ENCODE data around the gene NKX3-2. TPM values are rescaled to one million over a fixed set of nuclear protein-coding genes. Genes with fewer than 3 reads are reported as not detected.

Gene NKX3-2
- under 0.01 TPM in 1 of 2 replicates, not detected in the other for total RNA-seq (2012; rRNA removed)
- 0.05 and 0.09 TPM in 2 replicates for polyA plus RNA-seq (2012; rRNA removed)
- 0.02 and 0.08 TPM in 2 replicates for polyA plus RNA-seq (2012; cell fraction: cytosol; rRNA removed)
- polyA plus RNA-seq (2012; cell fraction: nucleus; rRNA removed; ENCODE audit: low replicate concordance) = 0.17 and 0.25 TPM in 2 replicates
- Bru-seq, nascent RNA = not detected
- BruChase-seq, experiment 1, labeled RNA remaining after a 6-hour chase = not detected
- BruChase-seq, experiment 2, labeled RNA remaining after a 2-hour chase = not detected
- long read RNA-seq = 0 reads

- Histone ChIP-seq H3K18ac (ENCODE audit: low read depth, low read length) (no peak within 1 kb of the TSS), H3K27me3 (ENCODE audit: control insufficient read depth, insufficient read depth, low read length) (peaks cover 78% of the 10 kb centered on the region), H2AK5ac (ENCODE audit: low read depth, low read length) (no peak within 1 kb of the TSS), H3K9me3 (ENCODE audit: control insufficient read depth, insufficient read depth, low read length) (peaks cover 16% of the 10 kb centered on the region), H3K9me1 (ENCODE audit: insufficient read depth, low read length) (peaks cover 2% of the 10 kb centered on the region; the same call in 1 of the 2 replicates), H3K4me2 (ENCODE audit: low read depth, low read length) (peak within 1 kb of the TSS; percentile 100), H2AK9ac (replicated peaks; ENCODE audit: low read depth, low read length, poor library complexity) (peak within 1 kb of the TSS; percentile 71), H2BK15ac (ENCODE audit: low read depth, low read length) (no peak within 1 kb of the TSS), H4K91ac (ENCODE audit: insufficient read depth, low read depth, low read length) (no peak within 1 kb of the TSS), H4K8ac (ENCODE audit: low read depth in 2 of 2, low read length in 2 of 2) (no peak within 1 kb of the TSS), H3K4me1 (ENCODE audit: control insufficient read depth, insufficient read depth, low read length) (no peaks in the 10 kb centered on the region; the same call in 1 of the 2 replicates), H3K27ac (ENCODE audit: insufficient read depth, low read length) (no peak within 1 kb of the TSS), H3K4ac (ENCODE audit: low read depth, low read length) (no peak within 1 kb of the TSS), H3K36me3 (ENCODE audit: control insufficient read depth, insufficient read depth, low read length) (no peaks in the 10 kb centered on the region), H3K14ac (replicated peaks; ENCODE audit: low read depth, low read length) (no peak within 1 kb of the TSS), H2BK5ac (ENCODE audit: low read depth, low read length, poor library complexity, severe bottlenecking) (no peak within 1 kb of the TSS), H2BK120ac (ENCODE audit: low read depth, low read length) (no peak within 1 kb of the TSS), H4K20me1 (ENCODE audit: insufficient read depth, low read length) (peaks cover 5% of the 10 kb centered on the region), H3K79me1 (ENCODE audit: low read depth in 1 of 2, low read length in 2 of 2) (no peaks in the 10 kb centered on the region), H2BK20ac (ENCODE audit: low read depth, low read length) (no peak within 1 kb of the TSS), H2AFZ (replicated peaks; ENCODE audit: low read length, poor library complexity) (peak within 1 kb of the TSS; percentile 96), H4K5ac (ENCODE audit: low read depth, low read length) (no peak within 1 kb of the TSS), H3K23ac (ENCODE audit: low read depth, low read length) (no peak within 1 kb of the TSS), H3K56ac (ENCODE audit: extremely low read depth, insufficient read depth, low read length) (no peak within 1 kb of the TSS), H3K9ac (ENCODE audit: low read depth, low read length) (no peak within 1 kb of the TSS), H3K4me3 (ENCODE audit: insufficient read depth, low read depth, low read length) (peak within 1 kb of the TSS; percentile 58)
- ChIA-PET CTCF (interaction anchor here (0.6 kb wide), 1 partner anchor 33 kb away, joined by 4 read pairs; no protein-coding TSS in a partner anchor), POLR2A (ENCODE audit: unreplicated experiment) (interaction anchor here (0.7 kb wide), 1 partner anchor 19 kb away, joined by 4 read pairs; no protein-coding TSS in a partner anchor)
- BruUV-seq (replicated peaks) = no TSS peak
- WGBS, 2 experiments (ENCODE audit: extremely low coverage in 2 of 2, insufficient read length in 1 of 2) = 2% methylated on average over 43 of the region's 96 CpGs; no CpG with 5 or more reads in 1 of the 2 experiments
- dilution Hi-C loops (cut with HindIII; ENCODE audit: low sequenced_read_pairs, unreplicated experiment) (no loop called here), intact Hi-C loops (cut with micrococcal nuclease) (loop anchor here (2.0 kb wide), 1 partner anchor 59 kb away; the partner anchor contains the start of gene RAB28), in situ Hi-C loops (cut with MboI; ENCODE audit: low sequenced_read_pairs) (no loop called here)
- ATAC-seq (ENCODE audit: low read depth) = peak; percentile 59
- peak; percentile 20 for DNase-seq
- TF ChIP-seq FOS (IDR thresholded peaks at IDR 0.05; ENCODE audit: low read depth, low read length) (no peak), CTCF (conservative IDR thresholded peaks at IDR 0.05; ENCODE audit: low read depth, low read length) (no peak), USF2 (IDR thresholded peaks at IDR 0.05; ENCODE audit: low read depth, low read length) (no peak), CEBPB (IDR thresholded peaks at IDR 0.05; ENCODE audit: low read depth, low read length) (no peak), RFX5 (IDR thresholded peaks at IDR 0.05; ENCODE audit: low read depth, low read length) (no peak), ELK1 (IDR thresholded peaks at IDR 0.05; ENCODE audit: borderline replicate concordance, low read depth, low read length) (no peak), MAFK (IDR thresholded peaks at IDR 0.05; ENCODE audit: low read depth, low read length) (no peak), CHD1 (IDR thresholded peaks at IDR 0.05; ENCODE audit: low read depth, low read length) (no peak), RCOR1 (IDR thresholded peaks at IDR 0.05; ENCODE audit: insufficient replicate concordance, low read length) (no peak), NFE2L2 (IDR thresholded peaks at IDR 0.05; ENCODE audit: low read depth, low read length) (no peak), MXI1 (IDR thresholded peaks at IDR 0.05; ENCODE audit: borderline replicate concordance, low read depth, low read length) (no peak), MAZ (IDR thresholded peaks at IDR 0.05; ENCODE audit: borderline replicate concordance, low read depth, low read length) (no peak), RAD21 (IDR thresholded peaks at IDR 0.05; ENCODE audit: low read length) (no peak)
These were observed at the start of gene NKX3-2 for GRCh38 chr4:13543839-13544605. TSS of gene NKX3-2 (minus strand) at chr4:13544508. CDS start at chr4:13544414, 94 bp downstream.
